ENCODE data around the gene VASP. TPM values are rescaled to one million over a fixed set of nuclear protein-coding genes. Genes with fewer than 3 reads are reported as not detected.
A peak's percentile ranks its signal among the peaks of the same experiment; 100 is the strongest.

The VASP gene
- total and polyA plus RNA-seq, 2 donors (not counting 3 experiments of a cell fraction or from before 2014, with no cell fraction given), result 94.3 to 154 TPM

GRCh38 chr19:45547965-45548609 lies 40.8 kb downstream of the VASP start:
- DNase-seq (ENCODE audit: low read depth, low spot score) (no peak), FAIRE-seq (peak; percentile 50)
- H3K9ac ChIP-seq (replicated peaks; ENCODE audit: extremely low read depth, insufficient read depth, low read length), result no peak overlapping the region
- H3K9me1 ChIP-seq (replicated peaks; ENCODE audit: control insufficient read depth, extremely low read depth, insufficient read depth, low read length), result no peaks in the 10 kb centered on the region
- TF ChIP-seq, protein P1, sequence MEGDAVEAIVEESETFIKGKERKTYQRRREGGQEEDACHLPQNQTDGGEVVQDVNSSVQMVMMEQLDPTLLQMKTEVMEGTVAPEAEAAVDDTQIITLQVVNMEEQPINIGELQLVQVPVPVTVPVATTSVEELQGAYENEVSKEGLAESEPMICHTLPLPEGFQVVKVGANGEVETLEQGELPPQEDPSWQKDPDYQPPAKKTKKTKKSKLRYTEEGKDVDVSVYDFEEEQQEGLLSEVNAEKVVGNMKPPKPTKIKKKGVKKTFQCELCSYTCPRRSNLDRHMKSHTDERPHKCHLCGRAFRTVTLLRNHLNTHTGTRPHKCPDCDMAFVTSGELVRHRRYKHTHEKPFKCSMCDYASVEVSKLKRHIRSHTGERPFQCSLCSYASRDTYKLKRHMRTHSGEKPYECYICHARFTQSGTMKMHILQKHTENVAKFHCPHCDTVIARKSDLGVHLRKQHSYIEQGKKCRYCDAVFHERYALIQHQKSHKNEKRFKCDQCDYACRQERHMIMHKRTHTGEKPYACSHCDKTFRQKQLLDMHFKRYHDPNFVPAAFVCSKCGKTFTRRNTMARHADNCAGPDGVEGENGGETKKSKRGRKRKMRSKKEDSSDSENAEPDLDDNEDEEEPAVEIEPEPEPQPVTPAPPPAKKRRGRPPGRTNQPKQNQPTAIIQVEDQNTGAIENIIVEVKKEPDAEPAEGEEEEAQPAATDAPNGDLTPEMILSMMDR (IDR thresholded peaks at IDR 0.05; ENCODE audit: extremely low read depth in 1 of 2, insufficient read depth in 1 of 2, low read depth in 1 of 2, low read length in 2 of 2), result no peak
- TF ChIP-seq GATA2 (IDR thresholded peaks at IDR 0.05; ENCODE audit: insufficient read depth, insufficient read length, low read depth, low read length) (no peak), MAX (IDR thresholded peaks at IDR 0.05; ENCODE audit: insufficient read depth, insufficient read length) (no peak), JUN (IDR thresholded peaks at IDR 0.05; ENCODE audit: borderline replicate concordance, insufficient read depth, insufficient read length, low read depth) (no peak), EZH2 (IDR thresholded peaks at IDR 0.05; ENCODE audit: borderline replicate concordance, low read depth, low read length, severe bottlenecking) (no peak), MYC (IDR thresholded peaks at IDR 0.05; ENCODE audit: low read depth, low read length) (no peak), FOS (IDR thresholded peaks at IDR 0.05; ENCODE audit: borderline replicate concordance, insufficient read depth, low read length) (no peak), POLR2AphosphoS5 (IDR thresholded peaks at IDR 0.05; ENCODE audit: insufficient read depth, low read depth, low read length) (no peak), POLR2A (IDR thresholded peaks at IDR 0.05; ENCODE audit: low read depth, low read length) (no peak)
- dilution Hi-C loops (cut with MboI; ENCODE audit: extremely low pct_ligation_motif_present, low sequenced_read_pairs), result no loop called here
- intact Hi-C loops (cut with micrococcal nuclease), result no loop called here
- no peak overlapping the region for H3K27ac ChIP-seq (ENCODE audit: insufficient read depth, low read depth, low read length)
- H3K36me3 ChIP-seq (ENCODE audit: control insufficient read depth in 2 of 2, extremely low read depth in 1 of 2, insufficient read depth in 2 of 2, low read length in 2 of 2), result no peaks in the 10 kb centered on the region
- no peak overlapping the region for H2AFZ ChIP-seq (ENCODE audit: low read depth, low read length)
- no peak overlapping the region for H3K4me3 ChIP-seq (replicated peaks in 1 of 3; ENCODE audit: insufficient read depth in 1 of 3, low read depth in 1 of 3, low read length in 3 of 3)
- no peaks in the 10 kb centered on the region for H3K4me1 ChIP-seq (ENCODE audit: control insufficient read depth, extremely low read depth, insufficient read depth, low read length)
- BruUV-seq (replicated peaks), result no TSS peak
- ChIA-PET CTCF (interaction anchor here (1.6 to 2.1 kb wide), 3 partner anchors 10 to 94 kb away, joined by 5 to 28 read pairs (median 7); no protein-coding TSS in a partner anchor), POLR2A (no interaction called here)
- no peak overlapping the region for H3K4me2 ChIP-seq (ENCODE audit: insufficient read depth, low read length)
- H4K20me1 ChIP-seq (replicated peaks; ENCODE audit: control insufficient read depth, extremely low read depth, insufficient read depth, low read length), result no peaks in the 10 kb centered on the region
- H3K27me3 ChIP-seq (ENCODE audit: control insufficient read depth in 2 of 2, insufficient read depth in 2 of 2, low read length in 2 of 2), result no peaks in the 10 kb centered on the region
- no peaks in the 10 kb centered on the region for H3K79me2 ChIP-seq (ENCODE audit: control insufficient read depth, insufficient read depth, low read length)
- H3K9me3 ChIP-seq (replicated peaks; ENCODE audit: control insufficient read depth, insufficient read depth, low read length), result no peaks in the 10 kb centered on the region
